Activated CD4-positive, alpha-beta T cell treated with anti-CD3 and anti-CD28 coated beads, Interleukin-2, amount 50 U/mL, for 24 hours (primary cell): ENCODE results near the gene OR56B4.
"Not testable (repeated sequence)": the region's sequence is repeated elsewhere in the genome, so short reads cannot be mapped to it uniquely, and the experiment has no call there.

Source experiments
- DNase-seq, 2 donors: peaks; one replicate each; pipeline ENCODE4 v3.0.0-alpha.2; 2020; ENCODE audit warnings: low read depth in 1 of 2, low spot score in 1 of 2

Gene OR56B4

DNA sequence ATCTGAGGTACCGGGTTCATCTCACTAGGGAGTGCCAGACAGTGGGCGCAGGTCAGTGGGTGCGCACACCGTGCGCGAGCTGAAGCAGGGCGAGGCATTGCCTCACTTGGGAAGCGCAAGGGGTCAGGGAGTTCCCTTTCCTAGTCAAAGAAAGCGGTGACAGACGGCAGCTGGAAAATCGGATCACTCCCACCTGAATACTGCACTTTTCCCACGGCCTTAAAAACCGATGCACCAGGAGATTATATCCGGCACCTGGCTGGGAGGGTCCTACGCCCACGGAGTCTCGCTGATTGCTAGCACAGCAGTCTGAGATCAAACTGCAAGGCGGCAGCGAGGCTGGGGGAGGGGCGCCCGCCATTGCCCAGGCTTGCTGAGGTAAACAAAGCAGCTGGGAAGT is 36.3 kb downstream of the OR56B4 start:
- not testable (repeated sequence) for DNase-seq

DNA sequence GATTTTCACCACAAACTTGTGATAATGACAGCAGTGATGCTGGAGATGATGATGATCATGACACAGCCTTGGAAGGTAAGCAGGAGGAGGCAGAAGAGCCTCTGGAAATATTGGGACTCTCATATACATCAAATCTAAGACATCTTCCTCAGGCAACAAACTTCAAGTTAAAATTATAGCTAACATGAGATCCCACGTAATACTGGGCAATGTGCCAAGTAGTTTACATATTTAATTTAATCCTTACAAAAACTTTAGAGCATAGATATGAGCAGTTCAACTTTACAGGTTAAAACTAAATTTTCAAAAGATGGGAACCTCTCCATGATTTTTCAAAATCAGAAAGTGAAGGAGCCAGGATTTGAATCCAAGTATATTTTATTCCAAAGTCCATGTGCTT is 43.6 kb downstream of the OR56B4 start:
- DNase-seq: no peak

DNA sequence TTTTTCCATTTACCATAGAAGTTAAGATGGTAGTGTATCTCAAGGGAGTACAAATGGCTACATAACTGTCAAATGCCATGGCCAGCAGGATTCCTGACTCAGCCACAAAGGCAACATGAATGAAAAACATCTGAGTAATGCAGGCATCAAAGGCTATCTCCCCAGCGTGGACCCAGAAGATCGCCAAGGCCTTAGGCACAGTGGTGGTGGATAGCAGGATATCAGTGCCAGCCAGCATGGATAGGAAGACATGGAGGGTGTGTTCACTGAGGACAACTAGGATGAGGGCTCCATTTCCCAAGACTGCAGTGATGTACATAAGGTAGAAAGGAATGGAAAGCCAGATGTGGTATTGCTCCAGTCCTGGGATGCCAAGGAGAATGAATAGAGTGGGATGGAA is 44.6 kb downstream of the OR56B4 start:
- no peak for DNase-seq

DNA sequence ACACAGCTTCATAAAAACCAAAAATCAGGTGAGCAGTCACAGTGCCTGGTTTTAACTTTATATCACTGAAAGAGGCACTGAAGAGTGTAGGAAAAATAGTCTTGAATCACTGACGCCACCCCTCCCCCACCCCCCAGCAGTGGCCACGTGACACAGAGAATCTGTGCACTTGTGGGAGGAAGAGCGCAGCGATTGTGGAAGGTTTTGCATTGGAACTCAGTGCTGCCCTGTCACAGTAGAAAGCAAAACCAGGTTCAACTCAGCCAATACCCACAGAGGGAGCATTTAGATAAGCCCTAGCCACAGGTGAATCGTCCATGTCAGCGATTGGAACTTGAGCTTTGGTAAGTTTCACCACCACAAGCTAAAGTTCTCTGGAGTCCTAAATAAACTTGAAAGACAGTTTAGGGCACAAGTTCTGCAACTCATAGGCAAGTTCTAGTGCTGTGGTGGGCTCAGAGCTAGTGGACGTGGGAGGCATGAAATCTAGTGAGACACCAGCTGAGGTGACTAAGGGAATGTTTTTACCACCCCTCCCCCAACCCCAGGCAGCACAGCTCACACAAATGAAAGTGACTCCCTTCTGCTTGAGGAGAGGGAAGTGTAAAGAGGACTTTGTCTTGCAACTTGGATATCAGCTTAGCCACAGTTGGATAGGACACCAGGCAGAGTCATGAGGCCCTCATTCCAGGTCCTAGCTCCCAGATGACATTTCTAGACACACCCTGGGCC is 49.3 kb downstream of the OR56B4 start:
- no peak for DNase-seq
